HCT116 (cell line): ENCODE data around the gene TSR1. TPM values are rescaled to one million over a fixed set of nuclear protein-coding genes. Genes with fewer than 3 reads are reported as not detected.
A peak's percentile ranks its signal among the peaks of the same experiment; 100 is the strongest.

Source experiments
- ATAC-seq: fragments of 200-7000 bp; cut with Tn5 transposase; 2 replicates; pipeline ENCODE4 v1.9.1; 2020; ENCODE audit warnings: mild to moderate bottlenecking, moderate library complexity
- BruUV-seq: library from RNA; stranded (reverse); fragments of 400-500 nt; replicated peaks from 2 replicates; lab custom pipeline; 2021; lab: Mats Ljungman, UMichigan
- CTCF ChIA-PET: fragments of 300-600 bp; sonication (Branson Sonifier 250); formaldehyde crosslinking; loops from one replicate; lab custom pipeline; 2021; ENCODE audit warnings: antibody characterized with exemption; lab: Charles Lee
- POLR2A ChIA-PET: fragments of 300-600, 350-600 bp; sonication (Branson Sonifier 250); formaldehyde crosslinking; loops from one replicate; lab custom pipeline; 2021; ENCODE audit warnings: antibody characterized with exemption; lab: Charles Lee
- RAD21 ChIA-PET, 2 experiments: fragments of 300-600 bp; sonication (Branson Sonifier 250); formaldehyde crosslinking; loops; one replicate each; lab custom pipeline; 2023; ENCODE audit warnings: low total read pairs in 2 of 2; ENCODE audit not compliant: uncharacterized antibody in 2 of 2, unreplicated experiment in 2 of 2, low non-redundant PET in 1 of 2; lab: Charles Lee
- DNase-seq: peaks from one replicate; pipeline ENCODE4 v3.0.0-alpha.2; 2010; ENCODE audit warnings: low read depth, low spot score
- H2AFZ ChIP-seq: fragments of 200-600 bp; shearing (Covaris generic), sonication (generic); 2 replicates; pipeline ENCODE4 v1.6.1; 2017; ENCODE audit warnings: low read depth, mixed run types, mixed read lengths, antibody characterized with exemption, low read length; ENCODE audit not compliant: poor library complexity, severe bottlenecking
- H3K27ac ChIP-seq: 2 replicates; pipeline ENCODE4 v1.5.1; 2012; ENCODE audit warnings: low read depth, low read length
- H3K27me3 ChIP-seq: fragments of 200-600 bp; sonication (generic); 2 replicates; pipeline ENCODE4 v1.6.1; 2016; ENCODE audit warnings: mixed run types, low read length, mixed read lengths; ENCODE audit not compliant: insufficient read depth
- H3K36me3 ChIP-seq, 2 experiments: fragments of 200-500 bp in 1 of 2; fragments of 200-600 bp in 1 of 2; sonication (Bioruptor generic) in 1 of 2; sonication (generic) in 1 of 2; 2 replicates each; pipeline versions ENCODE4 v1.5.1 to v1.6.1; 2014 to 2016; ENCODE audit warnings: low read length in 2 of 2, inconsistent platforms in 1 of 2, mixed read lengths in 1 of 2, mixed run types in 1 of 2; ENCODE audit not compliant: insufficient read depth in 2 of 2, control insufficient read depth in 1 of 2
- H3K4me1 ChIP-seq, 2 experiments: fragments of 200-600 bp in 1 of 2; sonication (generic) in 1 of 2; 2 replicates each; pipeline versions ENCODE4 v1.5.1 to v1.6.1; 2012 to 2017; ENCODE audit warnings: low read length in 2 of 2, inconsistent platforms in 1 of 2, mild to moderate bottlenecking in 1 of 2, mixed read lengths in 1 of 2, mixed run types in 1 of 2, moderate library complexity in 1 of 2; ENCODE audit not compliant: insufficient read depth in 2 of 2, control insufficient read depth in 1 of 2
- H3K4me2 ChIP-seq: fragments of 200-600 bp; sonication (generic); 2 replicates; pipeline ENCODE4 v1.6.1; 2017; ENCODE audit warnings: mixed run types, low read length, mixed read lengths
- H3K4me3 ChIP-seq, 2 experiments: fragments of 200-600 bp in 1 of 2; sonication (generic) in 1 of 2; replicated peaks in 1 of 2; 2 replicates each; pipeline ENCODE4 v1.5.1; 2011 to 2016; ENCODE audit warnings: low read length in 2 of 2, control low read depth in 1 of 2, low read depth in 1 of 2, mild to moderate bottlenecking in 1 of 2, mixed read lengths in 1 of 2, mixed run types in 1 of 2
- H3K79me2 ChIP-seq: fragments of 200-600 bp; sonication (generic); 2 replicates; pipeline ENCODE4 v1.6.1; 2017; ENCODE audit warnings: mild to moderate bottlenecking, mixed run types, low read length, moderate library complexity, mixed read lengths; ENCODE audit not compliant: insufficient read depth
- H3K9ac ChIP-seq: fragments of 200-600 bp; sonication (generic); 2 replicates; pipeline ENCODE4 v1.6.1; 2016; ENCODE audit warnings: low read length, mixed read lengths
- H3K9me2 ChIP-seq: fragments of 200-600 bp; sonication (generic), shearing (Covaris generic); 2 replicates; pipeline ENCODE4 v1.6.1; 2017; ENCODE audit warnings: mixed run types, mild to moderate bottlenecking, moderate library complexity; ENCODE audit not compliant: insufficient read depth
- H3K9me3 ChIP-seq, 2 experiments: fragments of 200-500 bp in 1 of 2; fragments of 200-600 bp in 1 of 2; sonication (Bioruptor generic) in 1 of 2; sonication (generic) in 1 of 2; 2 replicates each; pipeline ENCODE4 v1.6.1; 2014 to 2017; ENCODE audit warnings: low read length in 2 of 2, mixed read lengths in 2 of 2, inconsistent platforms in 1 of 2, low read depth in 1 of 2, mild to moderate bottlenecking in 1 of 2, mixed run types in 1 of 2, moderate library complexity in 1 of 2; ENCODE audit not compliant: control insufficient read depth in 1 of 2, insufficient read depth in 1 of 2
- H4K20me1 ChIP-seq: fragments of 200-600 bp; sonication (generic), shearing (Covaris generic); 2 replicates; pipeline ENCODE4 v1.6.1; 2017; ENCODE audit warnings: mixed run types, mild to moderate bottlenecking, moderate library complexity; ENCODE audit not compliant: insufficient read depth
- CBX3 ChIP-seq: IDR thresholded peaks from 2 replicates; pipeline ENCODE4 v1.6.1; 2012; ENCODE audit warnings: low read depth
- EZH2 ChIP-seq: fragments of 200-600 bp; sonication (generic); IDR thresholded peaks from 2 replicates; pipeline ENCODE4 v1.6.1; 2017; ENCODE audit warnings: antibody characterized with exemption, mixed run types
- JUND ChIP-seq: IDR thresholded peaks from 2 replicates; pipeline ENCODE4 v1.6.1; 2012
- POLR2AphosphoS5 ChIP-seq: IDR thresholded peaks from 2 replicates; pipeline ENCODE4 v1.6.1; 2011; ENCODE audit warnings: mild to moderate bottlenecking, low read depth, low read length, moderate library complexity
- SP1 ChIP-seq: IDR thresholded peaks from 2 replicates; pipeline ENCODE4 v1.6.1; 2012; ENCODE audit warnings: low read depth
- SRF ChIP-seq: IDR thresholded peaks from 2 replicates; pipeline ENCODE4 v1.6.1; 2012; ENCODE audit warnings: low read depth
- TCF7L2 ChIP-seq: IDR thresholded peaks from 2 replicates; pipeline ENCODE4 v1.7.0; 2011; ENCODE audit warnings: borderline replicate concordance, inconsistent platforms; ENCODE audit not compliant: insufficient read depth, insufficient read length; ENCODE audit errors: extremely low read depth
- ZFX ChIP-seq: fragments of 450-650 bp; IDR thresholded peaks from 2 replicates; pipeline ENCODE4 v1.6.1; 2017
- intact Hi-C: fragments of 100-400 bp; cut with micrococcal nuclease; formaldehyde crosslinking; loops from 2 replicates; pipeline ENCODE4 v1.10.0; 2022
- total RNA-seq: library from RNA; stranded (reverse); gene quantifications from one replicate; pipeline ENCODE4 v1.2.1, GENCODE V29; 2021; ENCODE audit not compliant: unreplicated experiment
- TF ChIP-seq, protein P1 (sequence below), 3 experiments: fragments of 200-600 bp in 1 of 3; sonication (generic) in 1 of 3; IDR thresholded peaks in 2 of 3; conservative IDR thresholded peaks in 1 of 3; 2 replicates each; pipeline ENCODE4 v1.5.1; 2012 to 2017; ENCODE audit warnings: low read depth in 2 of 3, low read length in 2 of 3, antibody characterized with exemption in 1 of 3, borderline replicate concordance in 1 of 3, control low read depth in 1 of 3, mild to moderate bottlenecking in 1 of 3, mixed read lengths in 1 of 3, mixed run types in 1 of 3, moderate library complexity in 1 of 3; ENCODE audit not compliant: insufficient read depth in 1 of 3
- TF ChIP-seq, protein P2 (sequence below): IDR thresholded peaks from 2 replicates; pipeline ENCODE4 v1.6.1; 2012; ENCODE audit warnings: low read depth

The TSR1 gene
- total RNA-seq, 1 experiment from 2014 or later: 77.2 TPM

DNA sequence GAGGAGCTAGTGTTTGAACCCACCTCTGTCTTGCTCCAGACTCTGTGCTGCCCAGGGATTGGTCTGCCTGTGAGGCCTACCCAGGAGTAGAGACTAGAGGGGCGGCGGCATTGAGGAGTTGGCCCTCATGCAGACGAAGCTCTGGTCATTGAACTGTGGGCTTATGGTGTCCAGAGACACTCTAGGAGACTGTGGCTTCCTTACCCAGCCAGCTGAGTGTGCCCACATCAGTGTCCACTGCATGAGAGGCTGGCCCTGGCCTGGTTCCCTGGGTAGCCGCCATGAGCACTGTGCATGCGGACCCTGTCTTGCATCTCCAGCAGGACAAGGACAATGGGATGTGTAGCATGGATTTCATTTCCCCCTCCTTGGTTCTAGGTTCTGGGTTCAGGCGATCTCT lies 15.0 kb upstream of the TSR1 start:
- RAD21 ChIA-PET: no interaction called here
- Histone ChIP-seq H3K4me2 (no peak overlapping the region), H3K27me3 (no peaks in the 10 kb centered on the region), H3K36me3 (no peaks in the 10 kb centered on the region; a peak in 1 of 4 replicates), H3K4me1 (peaks cover 27 to 28% of the 10 kb centered on the region in 2 experiments), H3K4me3 (no peak overlapping the region), H3K9me3 (no peaks in the 10 kb centered on the region), H3K9me2 (no peaks in the 10 kb centered on the region), H3K9ac (no peak overlapping the region), H3K79me2 (no peaks in the 10 kb centered on the region), H3K27ac (no peak overlapping the region), H4K20me1 (no peaks in the 10 kb centered on the region), H2AFZ (no peak overlapping the region)
- intact Hi-C loops: no loop called here
- DNase-seq: no peak
- TF ChIP-seq JUND: no peak
- TF ChIP-seq TCF7L2: no peak
- TF ChIP-seq SRF: no peak
- POLR2A ChIA-PET: interaction anchor here (1.2 kb wide), 1 partner anchor 8 kb away, joined by 5 read pairs; no protein-coding TSS in a partner anchor
- CTCF ChIA-PET: no interaction called here
- no TSS peak for BruUV-seq
- no peak for ATAC-seq

DNA sequence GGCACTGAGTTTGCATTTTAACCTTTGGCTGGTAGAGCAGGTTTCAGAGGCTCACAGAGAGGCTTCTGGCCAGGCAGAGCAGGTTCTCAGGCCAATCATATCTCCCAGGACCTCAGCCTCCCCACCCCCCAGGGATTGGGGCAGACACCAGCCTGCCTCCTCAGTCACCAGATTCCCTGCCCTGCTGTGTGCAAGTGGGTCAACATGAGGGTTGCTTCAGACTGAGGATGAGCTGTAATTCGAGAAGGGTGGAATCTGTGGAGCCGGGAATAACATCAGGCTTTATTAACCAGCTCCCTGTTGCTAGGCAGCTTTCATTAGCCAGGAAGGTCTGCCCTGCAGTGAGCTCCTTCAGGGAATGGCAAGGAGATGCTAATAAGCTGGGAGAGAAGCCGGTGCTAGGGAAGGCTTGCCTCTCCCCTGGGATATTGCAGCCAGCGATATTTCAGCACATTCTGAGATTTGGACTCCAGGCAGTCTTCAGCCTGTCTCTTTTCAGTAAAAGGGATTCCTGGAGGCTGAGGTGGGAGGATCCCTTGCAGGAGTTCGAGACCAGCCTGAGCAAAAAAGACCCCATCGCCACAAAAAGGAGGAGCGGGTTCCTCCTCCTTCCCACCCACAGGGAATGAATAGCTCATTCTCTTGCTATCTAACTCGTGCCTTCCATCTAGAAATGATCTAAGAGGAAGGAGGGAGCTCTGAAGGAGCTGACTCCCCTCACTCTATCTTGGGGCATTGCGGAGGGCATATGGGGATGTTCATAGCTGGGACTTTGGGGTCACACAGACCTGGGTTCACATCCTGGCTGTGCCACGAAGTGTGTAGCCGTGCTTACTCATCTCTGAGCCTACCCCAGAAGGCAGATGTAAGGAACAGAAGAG lies 11.8 kb upstream of the TSR1 start:
- POLR2A ChIA-PET: interaction anchor here (0.6 to 1.3 kb wide), 3 partner anchors 10 to 12 kb away, joined by 3 to 5 read pairs (median 5); partner anchors contain the start of gene TSR1
- intact Hi-C loops: no loop called here
- Histone ChIP-seq H3K27me3 (no peaks in the 10 kb centered on the region), H3K4me2 (peak overlapping the region; percentile 46), H3K36me3 (peaks cover 7 to 13% of the 10 kb centered on the region in 2 experiments; a peak in 3 of 4 replicates), H3K9me2 (no peaks in the 10 kb centered on the region), H4K20me1 (no peaks in the 10 kb centered on the region), H3K4me1 (peaks cover 25 to 35% of the 10 kb centered on the region in 2 experiments), H3K9ac (no peak overlapping the region)
- BruUV-seq: no TSS peak
- peak; percentile 69 for ATAC-seq
- RAD21 ChIA-PET: no interaction called here
- CTCF ChIA-PET: interaction anchor here (1.1 to 1.3 kb wide), 2 partner anchors 10 to 11 kb away, joined by 3 read pairs; no protein-coding TSS in a partner anchor
- TF ChIP-seq CBX3 (no peak), ZFX (no peak), SP1 (no peak), EZH2 (no peak), POLR2AphosphoS5 (no peak), SRF (no peak)
- TF ChIP-seq, protein P1, sequence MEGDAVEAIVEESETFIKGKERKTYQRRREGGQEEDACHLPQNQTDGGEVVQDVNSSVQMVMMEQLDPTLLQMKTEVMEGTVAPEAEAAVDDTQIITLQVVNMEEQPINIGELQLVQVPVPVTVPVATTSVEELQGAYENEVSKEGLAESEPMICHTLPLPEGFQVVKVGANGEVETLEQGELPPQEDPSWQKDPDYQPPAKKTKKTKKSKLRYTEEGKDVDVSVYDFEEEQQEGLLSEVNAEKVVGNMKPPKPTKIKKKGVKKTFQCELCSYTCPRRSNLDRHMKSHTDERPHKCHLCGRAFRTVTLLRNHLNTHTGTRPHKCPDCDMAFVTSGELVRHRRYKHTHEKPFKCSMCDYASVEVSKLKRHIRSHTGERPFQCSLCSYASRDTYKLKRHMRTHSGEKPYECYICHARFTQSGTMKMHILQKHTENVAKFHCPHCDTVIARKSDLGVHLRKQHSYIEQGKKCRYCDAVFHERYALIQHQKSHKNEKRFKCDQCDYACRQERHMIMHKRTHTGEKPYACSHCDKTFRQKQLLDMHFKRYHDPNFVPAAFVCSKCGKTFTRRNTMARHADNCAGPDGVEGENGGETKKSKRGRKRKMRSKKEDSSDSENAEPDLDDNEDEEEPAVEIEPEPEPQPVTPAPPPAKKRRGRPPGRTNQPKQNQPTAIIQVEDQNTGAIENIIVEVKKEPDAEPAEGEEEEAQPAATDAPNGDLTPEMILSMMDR (IDR thresholded peaks at IDR 0.05 in 2 of 3, conservative IDR thresholded peaks at IDR 0.05 in 1 of 3; ENCODE audit: borderline replicate concordance in 1 of 3, insufficient read depth in 1 of 3, low read depth in 2 of 3, low read length in 2 of 3): no peak
- TF ChIP-seq, protein P2, sequence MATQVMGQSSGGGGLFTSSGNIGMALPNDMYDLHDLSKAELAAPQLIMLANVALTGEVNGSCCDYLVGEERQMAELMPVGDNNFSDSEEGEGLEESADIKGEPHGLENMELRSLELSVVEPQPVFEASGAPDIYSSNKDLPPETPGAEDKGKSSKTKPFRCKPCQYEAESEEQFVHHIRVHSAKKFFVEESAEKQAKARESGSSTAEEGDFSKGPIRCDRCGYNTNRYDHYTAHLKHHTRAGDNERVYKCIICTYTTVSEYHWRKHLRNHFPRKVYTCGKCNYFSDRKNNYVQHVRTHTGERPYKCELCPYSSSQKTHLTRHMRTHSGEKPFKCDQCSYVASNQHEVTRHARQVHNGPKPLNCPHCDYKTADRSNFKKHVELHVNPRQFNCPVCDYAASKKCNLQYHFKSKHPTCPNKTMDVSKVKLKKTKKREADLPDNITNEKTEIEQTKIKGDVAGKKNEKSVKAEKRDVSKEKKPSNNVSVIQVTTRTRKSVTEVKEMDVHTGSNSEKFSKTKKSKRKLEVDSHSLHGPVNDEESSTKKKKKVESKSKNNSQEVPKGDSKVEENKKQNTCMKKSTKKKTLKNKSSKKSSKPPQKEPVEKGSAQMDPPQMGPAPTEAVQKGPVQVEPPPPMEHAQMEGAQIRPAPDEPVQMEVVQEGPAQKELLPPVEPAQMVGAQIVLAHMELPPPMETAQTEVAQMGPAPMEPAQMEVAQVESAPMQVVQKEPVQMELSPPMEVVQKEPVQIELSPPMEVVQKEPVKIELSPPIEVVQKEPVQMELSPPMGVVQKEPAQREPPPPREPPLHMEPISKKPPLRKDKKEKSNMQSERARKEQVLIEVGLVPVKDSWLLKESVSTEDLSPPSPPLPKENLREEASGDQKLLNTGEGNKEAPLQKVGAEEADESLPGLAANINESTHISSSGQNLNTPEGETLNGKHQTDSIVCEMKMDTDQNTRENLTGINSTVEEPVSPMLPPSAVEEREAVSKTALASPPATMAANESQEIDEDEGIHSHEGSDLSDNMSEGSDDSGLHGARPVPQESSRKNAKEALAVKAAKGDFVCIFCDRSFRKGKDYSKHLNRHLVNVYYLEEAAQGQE: no peak
- TF ChIP-seq, all 23 proteins: peak for 0
- Histone ChIP-seq H3K27ac (no peak overlapping the region; the same call in 1 of the 2 replicates), H2AFZ (no peak overlapping the region), H3K9me3 (no peaks in the 10 kb centered on the region), H3K4me3 (no peak overlapping the region), H3K79me2 (no peaks in the 10 kb centered on the region)
- DNase-seq: no peak
